OCI-LY1 (cell line): ENCODE measurements around the gene SRP14.

Experiments used
- H2AFZ ChIP-seq: fragments of 200-600 bp; sonication (generic), shearing (Covaris generic); 2 replicates; pipeline ENCODE4 v1.6.0; 2014; ENCODE audit warnings: antibody characterized with exemption, mild to moderate bottlenecking, low read length
- H3F3A ChIP-seq: fragments of 200-600 bp; sonication (generic), shearing (Covaris generic); 2 replicates; pipeline ENCODE4 v1.6.0; 2014; ENCODE audit warnings: mild to moderate bottlenecking, antibody characterized with exemption, low read length, moderate library complexity; ENCODE audit not compliant: insufficient read depth
- H3K27ac ChIP-seq: fragments of 200-600 bp; sonication (generic); 2 replicates; pipeline ENCODE4 v1.5.1; 2014; ENCODE audit warnings: low read length, mixed run types, mild to moderate bottlenecking, low read depth; ENCODE audit not compliant: poor library complexity, severe bottlenecking
- H3K27me3 ChIP-seq: fragments of 200-600 bp; sonication (generic); 2 replicates; pipeline ENCODE4 v1.6.0; 2014; ENCODE audit warnings: antibody characterized with exemption, mild to moderate bottlenecking, low read length, moderate library complexity; ENCODE audit not compliant: insufficient read depth
- H3K36me3 ChIP-seq: fragments of 200-600 bp; sonication (generic); 2 replicates; pipeline ENCODE4 v1.6.1; 2014; ENCODE audit warnings: mild to moderate bottlenecking, antibody characterized with exemption, low read length, moderate library complexity, mixed read lengths; ENCODE audit not compliant: insufficient read depth
- H3K4me1 ChIP-seq: fragments of 200-600 bp; sonication (generic); 2 replicates; pipeline ENCODE4 v1.5.1; 2014; ENCODE audit warnings: mild to moderate bottlenecking, low read length, moderate library complexity; ENCODE audit not compliant: insufficient read depth, severe bottlenecking
- H3K4me2 ChIP-seq: fragments of 200-600 bp; sonication (generic), shearing (Covaris generic); 2 replicates; pipeline ENCODE4 v1.6.1; 2014; ENCODE audit warnings: low read length
- H3K4me3 ChIP-seq: fragments of 200-600 bp; sonication (generic); 2 replicates; pipeline ENCODE4 v1.5.1; 2014; ENCODE audit warnings: low read length, low read depth, mild to moderate bottlenecking, mixed read lengths; ENCODE audit not compliant: poor library complexity, severe bottlenecking
- H3K79me2 ChIP-seq: fragments of 200-600 bp; shearing (Covaris generic); 2 replicates; pipeline ENCODE4 v1.6.1; 2016; ENCODE audit warnings: mixed run types, low read length, mixed read lengths; ENCODE audit not compliant: insufficient read depth
- H3K9ac ChIP-seq: fragments of 200-600 bp; sonication (generic), shearing (Covaris generic); 2 replicates; pipeline ENCODE4 v1.6.1; 2014; ENCODE audit warnings: mild to moderate bottlenecking, low read length, mixed read lengths
- H3K9me2 ChIP-seq: fragments of 200-600 bp; sonication (generic), shearing (Covaris generic); 2 replicates; pipeline ENCODE4 v1.6.1; 2014; ENCODE audit warnings: low read depth, mild to moderate bottlenecking, low read length, mixed read lengths
- H3K9me3 ChIP-seq: fragments of 200-600 bp; shearing (Covaris generic); 2 replicates; pipeline ENCODE4 v1.6.1; 2014; ENCODE audit warnings: low read length, mixed read lengths
- H4K20me1 ChIP-seq: fragments of 200-600 bp; sonication (generic), shearing (Covaris generic); 2 replicates; pipeline ENCODE4 v1.6.0; 2016; ENCODE audit warnings: mild to moderate bottlenecking, low read length; ENCODE audit not compliant: insufficient read depth
- EZH2 ChIP-seq: fragments of 200-600 bp; sonication (generic), shearing (Covaris generic); IDR thresholded peaks from 2 replicates; pipeline ENCODE4 v1.8.0; 2017; ENCODE audit warnings: borderline replicate concordance, mixed run types, mild to moderate bottlenecking, antibody characterized with exemption, low read length, moderate library complexity, mixed read lengths
- TF ChIP-seq, protein P1 (sequence below): fragments of 200-600 bp; sonication (generic), shearing (Covaris generic); IDR thresholded peaks from 2 replicates; pipeline ENCODE4 v1.5.1; 2017; ENCODE audit warnings: mild to moderate bottlenecking, antibody characterized with exemption, low read length, moderate library complexity, mixed read lengths

The SRP14 gene

GRCh38 chr15:39990706-39991105 lies 48.3 kb downstream of the SRP14 start:
- H3K79me2 ChIP-seq: no peaks in the 10 kb centered on the region
- H3K9me2 ChIP-seq: no peaks in the 10 kb centered on the region
- TF ChIP-seq EZH2: no peak
- TF ChIP-seq, protein P1, sequence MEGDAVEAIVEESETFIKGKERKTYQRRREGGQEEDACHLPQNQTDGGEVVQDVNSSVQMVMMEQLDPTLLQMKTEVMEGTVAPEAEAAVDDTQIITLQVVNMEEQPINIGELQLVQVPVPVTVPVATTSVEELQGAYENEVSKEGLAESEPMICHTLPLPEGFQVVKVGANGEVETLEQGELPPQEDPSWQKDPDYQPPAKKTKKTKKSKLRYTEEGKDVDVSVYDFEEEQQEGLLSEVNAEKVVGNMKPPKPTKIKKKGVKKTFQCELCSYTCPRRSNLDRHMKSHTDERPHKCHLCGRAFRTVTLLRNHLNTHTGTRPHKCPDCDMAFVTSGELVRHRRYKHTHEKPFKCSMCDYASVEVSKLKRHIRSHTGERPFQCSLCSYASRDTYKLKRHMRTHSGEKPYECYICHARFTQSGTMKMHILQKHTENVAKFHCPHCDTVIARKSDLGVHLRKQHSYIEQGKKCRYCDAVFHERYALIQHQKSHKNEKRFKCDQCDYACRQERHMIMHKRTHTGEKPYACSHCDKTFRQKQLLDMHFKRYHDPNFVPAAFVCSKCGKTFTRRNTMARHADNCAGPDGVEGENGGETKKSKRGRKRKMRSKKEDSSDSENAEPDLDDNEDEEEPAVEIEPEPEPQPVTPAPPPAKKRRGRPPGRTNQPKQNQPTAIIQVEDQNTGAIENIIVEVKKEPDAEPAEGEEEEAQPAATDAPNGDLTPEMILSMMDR: no peak
- no peaks in the 10 kb centered on the region for H3K9me3 ChIP-seq
- no peak overlapping the region for H3K4me2 ChIP-seq
- H2AFZ ChIP-seq: no peak overlapping the region
- no peaks in the 10 kb centered on the region for H3K27me3 ChIP-seq
- H4K20me1 ChIP-seq: no peaks in the 10 kb centered on the region
- H3K9ac ChIP-seq: no peak overlapping the region
- H3K36me3 ChIP-seq: peaks cover 61% of the 10 kb centered on the region
- H3K27ac ChIP-seq: no peak overlapping the region
- H3K4me3 ChIP-seq: no peak overlapping the region
- no peaks in the 10 kb centered on the region for H3F3A ChIP-seq
- H3K4me1 ChIP-seq: peaks cover 4% of the 10 kb centered on the region

DNA sequence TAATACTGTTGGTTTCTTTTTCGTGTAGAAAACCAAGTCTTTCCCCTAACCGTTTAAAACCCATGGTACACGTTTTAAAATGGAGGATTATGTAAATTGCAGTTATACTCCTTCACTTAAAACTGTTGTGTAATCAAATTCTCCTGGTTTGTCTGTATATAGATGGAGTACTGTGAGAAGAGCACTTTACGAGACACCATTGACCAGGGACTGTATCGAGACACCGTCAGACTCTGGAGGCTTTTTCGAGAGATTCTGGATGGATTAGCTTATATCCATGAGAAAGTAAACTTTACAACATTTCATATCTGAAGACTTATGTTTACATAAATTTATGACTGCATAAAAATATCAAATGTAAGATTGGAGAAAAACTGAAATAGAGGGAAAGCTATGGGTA lies 51.2 kb downstream of the SRP14 start:
- H3K9me2 ChIP-seq: no peaks in the 10 kb centered on the region
- peaks cover 4% of the 10 kb centered on the region for H3K4me1 ChIP-seq
- no peaks in the 10 kb centered on the region for H3F3A ChIP-seq
- H3K9me3 ChIP-seq: no peaks in the 10 kb centered on the region
- H3K9ac ChIP-seq: no peak overlapping the region
- no peak for TF ChIP-seq EZH2
- TF ChIP-seq, protein P1: no peak
- H3K36me3 ChIP-seq: peaks cover 54% of the 10 kb centered on the region
- no peak overlapping the region for H3K4me2 ChIP-seq
- no peak overlapping the region for H3K27ac ChIP-seq
- no peak overlapping the region for H3K4me3 ChIP-seq
- no peaks in the 10 kb centered on the region for H3K79me2 ChIP-seq
- H2AFZ ChIP-seq: no peak overlapping the region
- H4K20me1 ChIP-seq: no peaks in the 10 kb centered on the region
- H3K27me3 ChIP-seq: no peaks in the 10 kb centered on the region
